Effector memory CD8-positive, alpha-beta T cell (primary cell): ENCODE data around the gene TMEM17.

ENCODE experiments used
- ATAC-seq: fragments of 150-1000 bp; cut with Tn5 transposase; replicated peaks from 2 replicates; pipeline ENCODE4 v1.10.0; 2021; ENCODE audit warnings: mild to moderate bottlenecking, moderate library complexity
- DNase-seq, 3 experiments: peaks; one replicate each; pipeline ENCODE4 v3.0.0; 2021
- H3K27ac Mint-ChIP-seq, 2 donors: one replicate each; pipeline ENCODE4 v1.8.0; 2022; ENCODE audit warnings: mild to moderate bottlenecking in 2 of 2, mixed read lengths in 2 of 2, moderate library complexity in 2 of 2
- H3K27me3 Mint-ChIP-seq, 2 donors: one replicate each; pipeline ENCODE4 v1.8.0; 2022; ENCODE audit warnings: mixed read lengths in 2 of 2
- H3K36me3 Mint-ChIP-seq: one replicate; pipeline ENCODE4 v1.8.0; 2022; ENCODE audit warnings: mild to moderate bottlenecking, moderate library complexity, mixed read lengths; ENCODE audit not compliant: insufficient read depth
- H3K4me1 Mint-ChIP-seq, 2 donors: one replicate each; pipeline ENCODE4 v1.8.0; 2022; ENCODE audit warnings: low read depth in 2 of 2, mixed read lengths in 2 of 2
- H3K4me3 Mint-ChIP-seq, 2 donors: one replicate each; pipeline ENCODE4 v1.8.0; 2022; ENCODE audit warnings: mild to moderate bottlenecking in 2 of 2, mixed read lengths in 2 of 2, moderate library complexity in 2 of 2
- H3K9me3 Mint-ChIP-seq, 2 donors: one replicate each; pipeline ENCODE4 v1.8.0; 2022; ENCODE audit warnings: mixed read lengths in 2 of 2

The TMEM17 gene

DNA sequence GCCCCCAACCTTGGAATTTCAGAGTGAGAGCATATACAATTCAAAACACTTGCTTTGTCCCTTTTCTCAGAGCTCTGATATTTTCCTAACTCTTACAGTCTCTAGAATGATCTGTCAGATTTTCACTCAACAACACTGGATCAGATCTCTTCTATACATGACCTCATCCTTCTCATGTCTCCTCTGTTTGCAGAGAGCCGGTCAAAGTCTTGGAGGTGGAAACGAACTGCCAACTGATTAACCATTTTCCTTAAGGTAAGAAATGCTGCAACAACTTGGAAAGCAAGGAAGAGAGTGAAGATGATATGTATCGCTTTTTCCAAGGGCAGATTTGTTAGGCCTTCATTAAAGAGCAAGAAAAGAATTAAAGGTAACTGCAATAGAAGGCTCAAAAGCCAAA, 4.9 kb downstream of the TMEM17 start:
- ATAC-seq (no peak), DNase-seq (no peak)
- no peaks in the 10 kb centered on the region for H3K36me3 Mint-ChIP-seq
- H3K4me1 Mint-ChIP-seq: peaks cover 0 to 2% of the 10 kb centered on the region in 2 donors
- H3K27ac Mint-ChIP-seq: no peak overlapping the region
- H3K9me3 Mint-ChIP-seq: no peaks in the 10 kb centered on the region
- no peak overlapping the region for H3K4me3 Mint-ChIP-seq
- peaks cover 0 to 11% of the 10 kb centered on the region in 2 donors for H3K27me3 Mint-ChIP-seq

DNA sequence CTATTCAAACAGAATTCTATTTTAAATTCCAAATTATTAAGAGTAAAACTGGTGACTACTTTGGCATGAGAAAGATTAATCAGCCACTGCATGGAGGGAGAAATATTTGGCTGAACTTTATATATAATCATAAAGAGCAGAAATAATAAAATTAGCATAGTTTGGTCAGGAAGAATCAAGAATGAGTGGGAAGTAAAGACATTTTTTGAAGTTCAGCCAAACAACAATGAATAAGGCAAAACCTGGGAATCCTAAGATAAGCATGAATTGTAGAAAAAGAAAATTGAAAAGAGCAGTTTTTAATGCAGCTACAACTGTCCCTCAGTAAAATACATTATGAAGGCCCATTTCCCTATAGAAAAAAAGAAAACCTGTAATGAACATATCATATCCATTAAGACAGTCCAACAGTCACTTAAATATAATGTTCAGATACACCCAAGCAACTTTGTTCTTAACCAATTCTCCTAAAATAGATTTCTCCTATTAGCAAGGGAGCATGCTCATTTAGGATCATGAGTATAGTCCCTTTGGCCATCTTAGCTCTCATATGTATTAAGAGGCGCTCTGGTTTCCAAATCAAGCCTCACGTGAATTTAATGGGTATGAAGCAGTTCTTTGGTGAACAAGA, 6.5 kb downstream of the TMEM17 start:
- Mint-ChIP-seq H3K9me3 (no peaks in the 10 kb centered on the region), H3K4me3 (no peak overlapping the region), H3K4me1 (no peaks in the 10 kb centered on the region), H3K27me3 (no peaks in the 10 kb centered on the region), H3K27ac (no peak overlapping the region), H3K36me3 (no peaks in the 10 kb centered on the region)
- no peak for DNase-seq
- ATAC-seq: no peak

- H3K27ac Mint-ChIP-seq: no peak overlapping the region
- ATAC-seq (no peak), DNase-seq (no peak)
- H3K27me3 Mint-ChIP-seq: no peaks in the 10 kb centered on the region
- H3K4me3 Mint-ChIP-seq: no peak overlapping the region
- H3K9me3 Mint-ChIP-seq: no peaks in the 10 kb centered on the region
- peaks cover 2% of the 10 kb centered on the region for H3K36me3 Mint-ChIP-seq
- H3K4me1 Mint-ChIP-seq: no peaks in the 10 kb centered on the region
Measured at GRCh38 chr2:62498739-62499138, 7.3 kb downstream of the TMEM17 start.

DNA sequence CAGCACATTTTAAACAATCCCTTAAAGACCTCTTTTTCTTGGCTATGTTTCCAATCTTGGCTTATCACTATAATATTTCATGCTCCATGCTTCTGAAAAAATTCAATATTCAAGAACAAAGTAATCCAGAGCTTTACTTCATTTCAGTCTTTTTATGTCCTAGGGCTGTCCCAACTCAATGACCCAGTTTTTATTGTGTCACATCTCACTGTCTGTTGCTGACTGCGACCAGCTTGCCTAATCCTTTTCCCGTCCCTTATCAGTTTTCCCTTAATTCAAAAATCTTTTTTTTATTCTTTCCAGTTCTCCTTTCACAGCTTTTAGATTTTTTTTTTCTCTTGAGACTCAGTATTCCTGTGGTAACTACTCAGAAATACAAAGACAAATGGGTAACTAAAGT, 10.2 kb downstream of the TMEM17 start:
- H3K4me1 Mint-ChIP-seq: no peaks in the 10 kb centered on the region
- no peaks in the 10 kb centered on the region for H3K9me3 Mint-ChIP-seq
- no peak overlapping the region for H3K27ac Mint-ChIP-seq
- H3K36me3 Mint-ChIP-seq: peaks cover 3% of the 10 kb centered on the region
- ATAC-seq: no peak
- no peak overlapping the region for H3K4me3 Mint-ChIP-seq
- no peak for DNase-seq
- H3K27me3 Mint-ChIP-seq: peaks cover 4 to 10% of the 10 kb centered on the region in 2 donors

GRCh38 chr2:62492048-62492447, 13.9 kb downstream of the TMEM17 start:
- DNase-seq: no peak
- Mint-ChIP-seq H3K27me3 (peaks cover 4 to 21% of the 10 kb centered on the region in 2 donors), H3K36me3 (peaks cover 3% of the 10 kb centered on the region), H3K9me3 (no peaks in the 10 kb centered on the region), H3K4me3 (no peak overlapping the region), H3K27ac (no peak overlapping the region), H3K4me1 (no peaks in the 10 kb centered on the region)
- ATAC-seq: no peak

DNA sequence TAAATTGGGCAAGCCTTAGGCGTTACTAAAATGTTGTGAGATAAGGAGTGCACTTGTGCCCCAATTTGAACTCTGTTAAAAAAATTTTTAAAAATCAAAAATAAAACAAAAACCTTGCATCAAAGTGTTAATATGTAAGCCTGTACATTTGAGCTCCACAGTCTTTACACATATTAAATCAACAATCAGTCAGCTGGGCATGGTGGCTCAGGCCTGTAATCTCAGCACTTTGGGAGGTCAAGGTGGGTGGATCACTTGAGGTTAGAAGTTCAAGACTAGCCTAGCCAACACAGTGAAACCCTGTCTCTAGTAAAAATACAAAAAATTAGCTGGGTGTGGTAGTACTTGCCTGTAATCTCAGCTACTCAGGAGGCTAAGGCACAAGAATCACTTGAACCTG, 16.3 kb downstream of the TMEM17 start:
- DNase-seq: no peak
- Mint-ChIP-seq H3K27me3 (peaks cover 11 to 43% of the 10 kb centered on the region in 2 donors), H3K27ac (no peak overlapping the region), H3K4me3 (no peak overlapping the region), H3K9me3 (no peaks in the 10 kb centered on the region), H3K4me1 (no peaks in the 10 kb centered on the region), H3K36me3 (peaks cover 3% of the 10 kb centered on the region)
- ATAC-seq: no peak

GRCh38 chr2:62489162-62489561, 16.8 kb downstream of the TMEM17 start:
- ATAC-seq: no peak
- DNase-seq: no peak
- H3K27me3 Mint-ChIP-seq: peaks cover 11 to 43% of the 10 kb centered on the region in 2 donors
- no peak overlapping the region for H3K4me3 Mint-ChIP-seq
- peaks cover 3% of the 10 kb centered on the region for H3K36me3 Mint-ChIP-seq
- H3K9me3 Mint-ChIP-seq: no peaks in the 10 kb centered on the region
- no peaks in the 10 kb centered on the region for H3K4me1 Mint-ChIP-seq
- H3K27ac Mint-ChIP-seq: no peak overlapping the region

- Mint-ChIP-seq H3K9me3 (no peaks in the 10 kb centered on the region), H3K4me1 (no peaks in the 10 kb centered on the region), H3K4me3 (no peak overlapping the region), H3K36me3 (no peaks in the 10 kb centered on the region), H3K27me3 (peaks cover 7 to 33% of the 10 kb centered on the region in 2 donors), H3K27ac (no peak overlapping the region)
- ATAC-seq (no peak), DNase-seq (no peak)
Measured at GRCh38 chr2:62486439-62486765, 19.6 kb downstream of the TMEM17 start.

- H3K9me3 Mint-ChIP-seq: no peaks in the 10 kb centered on the region
- H3K4me3 Mint-ChIP-seq: no peak overlapping the region
- no peak overlapping the region for H3K27ac Mint-ChIP-seq
- no peaks in the 10 kb centered on the region for H3K36me3 Mint-ChIP-seq
- H3K4me1 Mint-ChIP-seq: no peaks in the 10 kb centered on the region
- H3K27me3 Mint-ChIP-seq: peaks cover 7 to 33% of the 10 kb centered on the region in 2 donors
- DNase-seq (no peak), ATAC-seq (no peak)
Measured at GRCh38 chr2:62485761-62486438, 20.1 kb downstream of the TMEM17 start.

DNA sequence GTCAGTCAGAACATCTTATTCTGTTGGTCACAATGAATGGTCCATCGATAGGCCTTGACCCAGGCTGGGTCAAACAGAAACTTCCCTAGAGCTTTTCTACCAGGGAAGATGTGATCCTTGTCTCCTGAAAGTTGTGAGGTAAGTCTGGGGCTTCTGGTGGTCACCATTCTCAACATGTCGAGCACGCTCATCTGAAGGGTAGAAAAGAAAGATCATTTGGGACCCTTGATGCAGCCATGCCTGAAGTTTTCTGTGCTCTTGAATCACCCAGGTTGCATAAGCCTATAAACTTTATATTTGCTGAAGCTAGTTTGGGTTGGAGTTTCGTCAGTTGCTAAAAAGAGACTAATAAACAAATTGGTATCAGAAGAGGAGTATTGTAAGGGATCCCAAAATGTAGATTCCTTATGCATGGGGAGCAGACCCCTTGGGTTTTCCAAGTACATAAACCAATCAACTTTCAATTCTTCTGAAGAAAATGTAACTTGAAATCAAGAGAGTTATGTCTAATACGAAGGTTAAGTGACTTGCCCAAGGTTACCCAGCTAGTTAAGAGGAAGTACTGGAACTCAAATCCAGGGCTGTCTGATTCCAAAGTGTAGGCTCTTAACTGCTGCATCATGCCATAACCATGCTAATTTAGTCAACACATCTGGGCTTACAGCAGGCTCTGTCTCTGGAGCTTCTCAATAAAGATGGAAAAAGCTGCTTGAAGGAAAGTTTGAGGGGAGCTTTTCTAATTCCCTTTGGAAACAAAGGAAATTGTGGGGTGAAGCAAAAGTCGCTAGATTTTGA, 23.2 kb downstream of the TMEM17 start:
- no peak overlapping the region for H3K27ac Mint-ChIP-seq
- H3K27me3 Mint-ChIP-seq: peaks cover 7 to 38% of the 10 kb centered on the region in 2 donors
- ATAC-seq (no peak), DNase-seq (no peak)
- H3K4me3 Mint-ChIP-seq: no peak overlapping the region
- no peaks in the 10 kb centered on the region for H3K36me3 Mint-ChIP-seq
- no peaks in the 10 kb centered on the region for H3K4me1 Mint-ChIP-seq
- H3K9me3 Mint-ChIP-seq: no peaks in the 10 kb centered on the region

GRCh38 chr2:62479917-62480316, 26.1 kb downstream of the TMEM17 start:
- Mint-ChIP-seq H3K27ac (no peak overlapping the region), H3K27me3 (peaks cover 0 to 32% of the 10 kb centered on the region in 2 donors), H3K36me3 (no peaks in the 10 kb centered on the region), H3K4me3 (no peak overlapping the region), H3K4me1 (peaks cover 9 to 15% of the 10 kb centered on the region in 2 donors), H3K9me3 (no peaks in the 10 kb centered on the region)
- no peak for DNase-seq
- ATAC-seq: no peak

DNA sequence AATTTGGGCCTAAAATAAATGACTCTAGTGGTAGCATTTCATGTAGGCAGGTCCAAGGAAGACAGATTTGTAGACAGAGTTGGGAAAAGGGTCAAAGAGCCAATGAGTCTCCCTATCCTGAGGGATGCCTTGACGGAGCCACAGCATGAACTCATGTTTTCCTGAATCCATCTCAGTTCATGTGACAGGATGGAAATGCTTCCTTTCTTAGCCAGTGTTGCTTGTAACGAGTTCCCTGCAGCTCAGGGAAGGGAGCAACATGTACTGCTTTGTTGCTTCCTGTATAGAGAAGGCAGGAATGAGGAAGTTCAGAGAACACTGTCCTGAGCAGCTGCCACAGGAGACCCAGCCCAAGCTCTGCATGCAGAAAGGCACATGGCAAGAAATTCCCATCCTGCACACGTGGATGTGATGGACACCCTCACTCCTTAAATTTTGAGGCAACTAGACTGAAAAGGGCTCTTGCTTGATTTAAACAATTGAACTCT, 27.9 kb downstream of the TMEM17 start:
- no peaks in the 10 kb centered on the region for H3K36me3 Mint-ChIP-seq
- no peak overlapping the region for H3K4me3 Mint-ChIP-seq
- DNase-seq (no peak), ATAC-seq (no peak)
- peaks cover 0 to 46% of the 10 kb centered on the region in 2 donors for H3K27me3 Mint-ChIP-seq
- no peaks in the 10 kb centered on the region for H3K9me3 Mint-ChIP-seq
- no peak overlapping the region for H3K27ac Mint-ChIP-seq
- peaks cover 9 to 22% of the 10 kb centered on the region in 2 donors for H3K4me1 Mint-ChIP-seq

GRCh38 chr2:62477573-62477972, 28.4 kb downstream of the TMEM17 start:
- no peak for DNase-seq
- peaks cover 9 to 22% of the 10 kb centered on the region in 2 donors for H3K4me1 Mint-ChIP-seq
- H3K36me3 Mint-ChIP-seq: no peaks in the 10 kb centered on the region
- H3K4me3 Mint-ChIP-seq: no peak overlapping the region
- peaks cover 0 to 52% of the 10 kb centered on the region in 2 donors for H3K27me3 Mint-ChIP-seq
- H3K27ac Mint-ChIP-seq: no peak overlapping the region
- H3K9me3 Mint-ChIP-seq: no peaks in the 10 kb centered on the region
- no peak for ATAC-seq
